ENCODE results near the gene PKDCC. TPM values are rescaled to one million over a fixed set of nuclear protein-coding genes. Genes with fewer than 3 reads are reported as not detected.

Gene PKDCC
- total and polyA plus RNA-seq, 2 donors (not counting 1 experiment from before 2014, with no cell fraction given): 0.20 to 0.82 TPM

GRCh38 chr2:42100683-42101205, 52.9 kb downstream of the PKDCC start:
- WGBS (ENCODE audit: insufficient coverage): 81% methylated on average over 20 of the region's 20 CpGs
- H3K9me3 Mint-ChIP-seq (ENCODE audit: insufficient read depth): no peaks in the 10 kb centered on the region
- ChIA-PET CTCF (interaction anchor here (0.8 to 3.8 kb wide), 8 partner anchors 13 to 130 kb away, joined by 3 to 39 read pairs (median 4); no protein-coding TSS in a partner anchor), POLR2A (interaction anchor here (0.6 to 1.1 kb wide), 3 partner anchors 24 to 32 kb away, joined by 3 to 5 read pairs (median 4); no protein-coding TSS in a partner anchor)
- Histone ChIP-seq H3K9me3 (ENCODE audit: control extremely low read depth in 1 of 3, control insufficient read depth in 2 of 3, insufficient read depth in 1 of 3, low read length in 2 of 3) (peaks cover 0 to 12% (median 6%) of the 10 kb centered on the region in 3 donors), H3K4me1 (ENCODE audit: control insufficient read depth in 2 of 2, insufficient read depth in 2 of 2, low read length in 2 of 2) (peaks cover 89 to 97% of the 10 kb centered on the region in 2 donors), H3K27ac (ENCODE audit: low read length in 2 of 2) (peak overlapping the region; percentile 47 to 98), H3K27me3 (replicated peaks in 1 of 4; ENCODE audit: control extremely low read depth in 1 of 4, control insufficient read depth in 3 of 4, insufficient read depth in 4 of 4, low read length in 3 of 4) (no peaks in the 10 kb centered on the region), H3K4me2 (replicated peaks; ENCODE audit: low read depth, low read length, poor library complexity, severe bottlenecking) (peak overlapping the region; percentile 94), H2AFZ (ENCODE audit: insufficient read depth, low read depth, low read length, poor library complexity, severe bottlenecking) (no peak overlapping the region), H3K36me3 (replicated peaks in 1 of 2; ENCODE audit: control extremely low read depth in 1 of 2, control insufficient read depth in 1 of 2, extremely low read depth in 1 of 2, insufficient read depth in 2 of 2, low read length in 1 of 2) (no peaks in the 10 kb centered on the region), H3K79me2 (ENCODE audit: control insufficient read depth, insufficient read depth, low read length) (peaks cover 9% of the 10 kb centered on the region), H4K20me1 (ENCODE audit: control insufficient read depth, insufficient read depth, low read length, poor library complexity, severe bottlenecking) (no peaks in the 10 kb centered on the region), H3K4me3 (ENCODE audit: control extremely low read depth in 1 of 5, extremely low read depth in 1 of 5, insufficient read depth in 1 of 5, low read depth in 2 of 5, low read length in 4 of 5) (peak overlapping the region in 3 of 5 experiments; percentile 4 to 28 (median 9)), H3K9ac (ENCODE audit: low read length) (peak overlapping the region; percentile 86)
- H3K27me3 Mint-ChIP-seq: no peaks in the 10 kb centered on the region
- ATAC-seq (ENCODE audit: low read depth): no peak
- no peak for DNase-seq
- intact Hi-C loops (cut with micrococcal nuclease): loop anchor here (5.0 to 10.0 kb wide), 2 partner anchors 467 to 1054 kb away; partner anchors contain the start of gene MTA3
- peaks cover 79% of the 10 kb centered on the region for H3K4me1 Mint-ChIP-seq
- peak overlapping the region; percentile 46 for H3K4me3 Mint-ChIP-seq
- TF ChIP-seq CTCF (IDR thresholded peaks at IDR 0.05): no peak
- no peak for TF ChIP-seq EZH2 (IDR thresholded peaks at IDR 0.05; ENCODE audit: borderline replicate concordance, insufficient read depth, low read depth, low read length, poor library complexity, severe bottlenecking)
- no peak overlapping the region for H3K27ac Mint-ChIP-seq
